Nephron progenitor cell (in vitro differentiated cells): ENCODE results near the gene FURIN.

Experiments used
- DNase-seq: peaks from one replicate; pipeline ENCODE4 v3.0.0; 2021
- H3K27ac Mint-ChIP-seq: 2 replicates; pipeline ENCODE4 v1.8.0; 2021; ENCODE audit warnings: mild to moderate bottlenecking, moderate library complexity, mixed read lengths
- H3K27me3 Mint-ChIP-seq: 2 replicates; pipeline ENCODE4 v1.8.0; 2021; ENCODE audit warnings: mild to moderate bottlenecking, low read depth, mixed read lengths; ENCODE audit not compliant: poor library complexity
- H3K36me3 Mint-ChIP-seq: 2 replicates; pipeline ENCODE4 v1.8.0; 2021; ENCODE audit warnings: low read depth, mixed read lengths
- H3K4me1 Mint-ChIP-seq: 2 replicates; pipeline ENCODE4 v1.8.0; 2021; ENCODE audit warnings: mixed read lengths
- H3K4me3 Mint-ChIP-seq: 2 replicates; pipeline ENCODE4 v1.8.0; 2021; ENCODE audit warnings: mild to moderate bottlenecking, moderate library complexity, mixed read lengths
- H3K9me3 Mint-ChIP-seq: 2 replicates; pipeline ENCODE4 v1.8.0; 2021; ENCODE audit warnings: mild to moderate bottlenecking, moderate library complexity, mixed read lengths
- TF ChIP-seq, protein P1 (sequence below): fragments of 200-600 bp; sonication (generic); IDR thresholded peaks from 2 replicates; pipeline ENCODE4 v1.5.0; 2021; ENCODE audit warnings: antibody characterized with exemption

Gene FURIN

DNA sequence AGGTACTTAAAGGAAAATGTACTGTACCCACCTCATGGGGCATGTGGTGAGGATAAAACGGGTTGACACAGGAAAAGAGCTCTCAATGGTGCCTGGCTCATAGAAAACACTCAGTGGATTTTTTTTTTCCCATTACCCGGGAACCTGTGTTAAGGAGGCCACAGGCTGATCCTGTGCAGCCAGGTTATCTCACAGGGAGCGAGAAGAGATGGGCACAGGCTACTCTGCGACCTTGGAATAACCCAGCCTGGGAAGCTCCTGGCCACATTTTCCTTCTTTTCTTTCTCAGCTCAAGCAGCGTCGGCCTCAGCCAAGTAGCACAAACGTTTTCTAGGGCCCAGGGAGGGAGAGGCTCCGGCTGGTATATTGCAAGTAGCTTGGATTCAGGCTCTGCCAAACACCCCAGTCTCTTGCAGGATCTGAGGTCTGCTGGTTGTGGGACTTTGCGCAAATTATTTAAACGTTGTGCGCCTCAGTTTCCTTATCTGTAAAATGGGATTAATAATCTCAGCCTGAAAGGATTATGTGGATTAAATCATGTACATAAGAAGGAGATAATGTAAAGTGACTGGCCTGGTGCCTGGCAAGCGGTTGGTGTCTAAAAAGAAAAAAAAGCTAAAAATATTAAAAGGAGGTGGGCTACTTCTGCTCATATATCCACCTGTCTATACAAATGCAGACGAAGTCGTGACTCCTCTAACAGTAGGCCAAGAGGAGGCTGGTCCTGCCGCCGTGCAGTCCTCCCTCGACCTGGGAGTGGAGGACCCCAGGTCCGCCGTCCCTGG is 2.2 kb downstream of the FURIN start:
- TF ChIP-seq, protein P1, sequence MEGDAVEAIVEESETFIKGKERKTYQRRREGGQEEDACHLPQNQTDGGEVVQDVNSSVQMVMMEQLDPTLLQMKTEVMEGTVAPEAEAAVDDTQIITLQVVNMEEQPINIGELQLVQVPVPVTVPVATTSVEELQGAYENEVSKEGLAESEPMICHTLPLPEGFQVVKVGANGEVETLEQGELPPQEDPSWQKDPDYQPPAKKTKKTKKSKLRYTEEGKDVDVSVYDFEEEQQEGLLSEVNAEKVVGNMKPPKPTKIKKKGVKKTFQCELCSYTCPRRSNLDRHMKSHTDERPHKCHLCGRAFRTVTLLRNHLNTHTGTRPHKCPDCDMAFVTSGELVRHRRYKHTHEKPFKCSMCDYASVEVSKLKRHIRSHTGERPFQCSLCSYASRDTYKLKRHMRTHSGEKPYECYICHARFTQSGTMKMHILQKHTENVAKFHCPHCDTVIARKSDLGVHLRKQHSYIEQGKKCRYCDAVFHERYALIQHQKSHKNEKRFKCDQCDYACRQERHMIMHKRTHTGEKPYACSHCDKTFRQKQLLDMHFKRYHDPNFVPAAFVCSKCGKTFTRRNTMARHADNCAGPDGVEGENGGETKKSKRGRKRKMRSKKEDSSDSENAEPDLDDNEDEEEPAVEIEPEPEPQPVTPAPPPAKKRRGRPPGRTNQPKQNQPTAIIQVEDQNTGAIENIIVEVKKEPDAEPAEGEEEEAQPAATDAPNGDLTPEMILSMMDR, result no peak
- no peaks in the 10 kb centered on the region for H3K36me3 Mint-ChIP-seq
- peaks cover 3% of the 10 kb centered on the region for H3K27me3 Mint-ChIP-seq
- H3K9me3 Mint-ChIP-seq, result no peaks in the 10 kb centered on the region
- no peak overlapping the region for H3K27ac Mint-ChIP-seq
- peaks cover 86% of the 10 kb centered on the region for H3K4me1 Mint-ChIP-seq
- H3K4me3 Mint-ChIP-seq, result peak overlapping the region; percentile 87
- DNase-seq, result no peak

DNA sequence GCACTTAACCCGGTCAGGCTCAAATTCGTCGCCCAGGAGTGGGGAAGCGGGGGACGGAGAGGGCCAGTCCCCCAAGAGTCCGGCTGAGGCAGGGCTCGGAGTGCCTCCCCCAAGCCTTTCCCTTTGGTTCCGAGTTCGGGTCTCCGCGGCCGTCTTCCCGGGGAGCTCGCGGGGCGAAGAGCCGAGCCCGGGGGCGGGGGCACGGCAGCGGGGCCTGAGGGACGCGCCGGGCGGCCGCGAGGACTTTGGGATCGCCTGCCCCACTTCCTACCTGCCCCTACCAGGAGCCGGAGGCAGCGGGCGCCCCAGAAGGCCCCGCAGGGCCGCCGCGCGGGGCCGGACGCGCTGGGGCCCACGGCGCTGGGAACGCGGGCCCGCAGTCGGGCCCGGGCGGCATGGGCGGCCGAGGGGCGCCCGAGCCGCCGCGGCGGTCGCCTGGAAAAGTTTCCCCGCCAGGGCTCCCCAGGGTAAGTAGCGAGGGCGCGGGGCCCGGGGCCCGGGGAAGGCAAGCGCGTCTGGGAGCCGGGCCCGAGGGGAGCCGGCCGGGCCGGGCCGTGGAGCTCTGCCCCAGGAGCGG is 2.8 kb downstream of the FURIN start:
- Mint-ChIP-seq H3K4me1 (peaks cover 79% of the 10 kb centered on the region), H3K9me3 (no peaks in the 10 kb centered on the region), H3K27me3 (peaks cover 3% of the 10 kb centered on the region), H3K4me3 (peak overlapping the region; percentile 87), H3K36me3 (no peaks in the 10 kb centered on the region), H3K27ac (no peak overlapping the region)
- DNase-seq, result peak; percentile 50
- TF ChIP-seq, protein P1, result no peak

DNA sequence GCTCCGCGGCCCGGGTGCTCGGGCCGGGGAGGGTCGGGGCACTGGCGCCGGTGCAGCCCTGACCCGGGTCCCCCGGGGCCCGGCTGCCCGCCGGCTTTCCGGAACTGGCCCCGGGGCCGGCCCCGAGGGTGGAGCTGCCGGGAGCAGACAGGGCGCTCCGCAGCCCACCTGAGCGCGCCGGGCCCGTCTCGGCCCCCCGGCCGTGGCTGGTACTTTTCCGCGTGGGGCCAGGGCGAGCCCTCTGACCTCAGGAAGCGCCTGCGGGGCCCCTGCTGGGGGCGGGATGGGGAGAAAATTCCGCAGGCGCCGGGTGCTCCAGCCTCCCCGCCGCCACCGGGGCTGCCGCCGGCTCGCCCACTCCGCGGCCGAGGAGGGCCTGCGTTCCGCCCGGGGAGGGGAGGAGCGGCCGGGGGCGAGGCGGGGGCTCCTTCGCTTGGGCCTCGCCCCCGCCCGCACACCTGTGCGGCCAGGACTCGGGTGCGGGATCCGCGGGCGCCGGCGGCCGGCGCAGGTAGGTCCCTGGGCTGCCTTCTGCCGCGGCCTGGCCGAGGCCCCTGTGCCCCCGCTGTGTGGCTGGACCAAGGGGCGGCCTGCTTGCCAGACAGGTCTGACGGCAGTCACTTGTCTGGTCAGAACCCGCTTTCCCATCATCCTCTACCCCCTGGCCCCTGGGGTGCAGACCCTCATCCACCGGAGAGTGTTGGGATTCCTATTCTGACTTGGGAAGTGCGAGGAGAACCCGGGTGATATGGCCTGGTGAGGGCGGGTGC is 3.5 kb downstream of the FURIN start:
- Mint-ChIP-seq H3K27me3 (peaks cover 3% of the 10 kb centered on the region), H3K27ac (peak overlapping the region; percentile 80), H3K36me3 (peaks cover 4% of the 10 kb centered on the region), H3K4me3 (peak overlapping the region; percentile 82), H3K4me1 (peaks cover 72% of the 10 kb centered on the region), H3K9me3 (no peaks in the 10 kb centered on the region)
- TF ChIP-seq, protein P1, result no peak
- peak; percentile 48 for DNase-seq

DNA sequence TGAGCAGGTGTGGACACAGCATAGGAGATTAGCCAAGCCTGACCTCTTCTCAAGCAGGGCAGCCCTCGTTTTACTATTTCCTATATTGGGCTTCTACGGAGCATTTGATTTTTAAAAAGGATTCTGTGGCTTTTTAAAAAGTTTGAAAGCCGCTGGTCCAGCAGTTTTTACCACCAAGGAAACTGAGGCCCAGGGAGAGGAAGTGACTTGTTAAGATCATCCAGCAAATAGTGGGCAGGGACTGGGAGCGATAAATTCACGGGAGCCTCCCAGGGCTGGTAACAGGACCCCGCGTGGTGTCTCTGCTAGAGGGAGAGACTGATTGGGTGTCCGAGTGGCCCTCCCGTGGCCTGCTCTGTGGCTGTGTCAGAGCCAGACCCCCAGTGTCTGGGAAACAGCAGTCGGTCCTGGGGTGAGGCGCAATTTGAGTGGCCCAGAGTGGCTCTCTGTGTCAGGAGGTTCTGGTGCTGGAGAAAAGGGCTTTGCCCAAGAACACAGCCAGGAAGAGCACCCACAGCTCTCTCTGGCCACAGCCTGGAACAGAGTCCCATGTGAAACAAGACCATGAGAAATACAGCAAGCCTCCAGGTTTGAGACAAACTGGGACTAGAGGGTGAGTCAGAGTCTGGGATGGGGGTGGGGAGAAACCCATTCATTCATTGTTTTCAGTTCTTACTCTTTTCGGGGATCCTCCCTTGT is 4.2 kb downstream of the FURIN start:
- peak overlapping the region; percentile 82 for H3K4me3 Mint-ChIP-seq
- H3K36me3 Mint-ChIP-seq, result peaks cover 12% of the 10 kb centered on the region
- DNase-seq, result peak; percentile 45
- H3K4me1 Mint-ChIP-seq, result peaks cover 65% of the 10 kb centered on the region
- TF ChIP-seq, protein P1, result no peak
- peaks cover 3% of the 10 kb centered on the region for H3K27me3 Mint-ChIP-seq
- H3K9me3 Mint-ChIP-seq, result no peaks in the 10 kb centered on the region
- H3K27ac Mint-ChIP-seq, result peak overlapping the region; percentile 80

DNA sequence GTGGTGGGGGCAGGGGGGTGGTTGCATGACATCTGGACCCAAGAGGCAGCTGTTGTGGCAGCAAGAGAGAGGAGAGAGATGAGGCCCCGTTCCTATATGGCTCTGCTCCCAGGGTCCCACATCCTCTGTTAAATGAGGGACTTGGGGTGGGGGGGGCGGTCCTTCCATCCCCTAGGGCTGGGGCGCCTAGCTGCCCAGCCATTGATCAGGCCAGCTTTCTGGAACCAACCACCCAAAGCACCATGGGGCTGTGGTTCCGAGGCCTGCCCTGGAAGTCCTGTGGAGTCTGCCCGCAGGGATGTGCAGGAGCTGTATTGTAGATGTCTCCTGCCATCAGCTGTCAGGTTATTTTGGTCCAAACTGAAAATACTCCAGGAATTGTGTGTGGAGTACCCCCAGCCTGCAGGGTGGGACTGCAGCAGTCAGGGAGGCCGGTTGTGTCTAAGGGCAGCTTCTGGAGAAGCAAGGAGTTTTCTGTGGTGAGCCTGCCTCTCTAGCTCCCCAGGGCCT is 5.2 kb downstream of the FURIN start:
- Mint-ChIP-seq H3K27me3 (peaks cover 3% of the 10 kb centered on the region), H3K36me3 (peaks cover 14% of the 10 kb centered on the region), H3K9me3 (no peaks in the 10 kb centered on the region), H3K4me3 (peak overlapping the region; percentile 82), H3K4me1 (peaks cover 56% of the 10 kb centered on the region), H3K27ac (no peak overlapping the region)
- TF ChIP-seq, protein P1, result no peak
- no peak for DNase-seq
